ENCODE measurements around the gene ITGB4.

The ITGB4 gene

GRCh38 chr17:75784473-75785015 lies 63.3 kb downstream of the ITGB4 start, which contains the start of gene UNK:
TSS of gene UNK (plus strand) at chr17:75784806. CDS start at chr17:75784881, 75 bp downstream.
- peak within 1 kb of the TSS; percentile 74 for H3K4me3 ChIP-seq (ENCODE audit: low read depth in 1 of 2, low read length in 2 of 2)
- peaks cover 26 to 35% of the 10 kb centered on the region in 2 donors for H3K4me1 ChIP-seq (ENCODE audit: control insufficient read depth in 1 of 2, insufficient read depth in 2 of 2, low read length in 2 of 2)
- H3K27ac ChIP-seq (ENCODE audit: low read depth, low read length), result peak within 1 kb of the TSS; percentile 99
- peak within 1 kb of the TSS; percentile 88 to 98 for H3K9ac ChIP-seq (ENCODE audit: low read depth in 1 of 2, low read length in 2 of 2)
- H3K36me3 ChIP-seq (ENCODE audit: control insufficient read depth in 1 of 2, insufficient read depth in 2 of 2, low read length in 2 of 2), result no peaks in the 10 kb centered on the region
- no peaks in the 10 kb centered on the region for H3K9me3 ChIP-seq (ENCODE audit: control insufficient read depth in 1 of 2, low read length in 2 of 2)
- H3K27me3 ChIP-seq (ENCODE audit: control insufficient read depth in 1 of 2, insufficient read depth in 2 of 2, low read length in 2 of 2), result no peaks in the 10 kb centered on the region

DNA sequence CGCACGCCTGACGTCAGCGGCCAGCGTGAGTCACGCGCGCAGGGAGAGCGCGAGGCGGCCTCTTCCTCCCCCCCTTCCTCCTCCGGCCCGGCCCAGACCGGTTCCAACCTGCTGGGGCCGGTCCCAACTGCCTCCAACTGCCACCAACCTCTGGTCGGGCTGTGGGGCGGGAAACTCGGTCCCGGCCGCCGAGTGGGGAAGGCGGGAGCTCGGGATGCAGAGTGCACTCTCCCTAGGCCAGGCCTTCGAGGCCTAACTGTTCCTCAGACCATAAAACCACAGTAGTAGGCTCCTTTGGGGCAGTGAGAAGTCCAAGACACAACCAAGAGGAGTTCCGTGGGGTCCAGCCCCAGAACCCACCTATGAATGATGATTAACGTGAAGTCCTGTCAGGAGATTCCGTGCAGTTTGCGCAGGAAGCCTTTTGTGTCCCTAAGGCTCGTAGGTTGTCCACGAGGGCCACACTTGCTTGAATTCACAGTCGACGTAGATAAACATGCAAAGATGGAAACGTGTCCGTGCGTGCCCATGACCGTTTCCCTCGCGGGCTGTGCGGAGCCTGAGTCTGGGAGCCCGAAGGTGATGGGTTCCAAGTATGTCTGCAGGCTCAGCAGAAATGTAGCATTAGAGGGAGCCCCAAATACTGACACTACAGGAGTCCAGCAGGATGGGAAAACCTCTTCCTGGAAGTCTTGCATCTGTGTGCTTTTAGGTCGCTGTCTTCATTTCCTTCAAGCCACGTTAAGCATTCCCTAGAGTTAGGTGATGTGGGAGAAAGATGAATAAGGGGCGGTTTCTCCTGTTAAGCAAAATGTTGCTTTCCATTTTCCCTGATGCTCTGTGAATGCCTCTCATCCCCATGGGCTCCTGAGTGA lies 64.0 kb downstream of the ITGB4 start:
- Histone ChIP-seq H3K4me1 (ENCODE audit: control insufficient read depth in 1 of 2, insufficient read depth in 2 of 2, low read length in 2 of 2) (peaks cover 26 to 35% of the 10 kb centered on the region in 2 donors), H3K27me3 (ENCODE audit: control insufficient read depth in 1 of 2, insufficient read depth in 2 of 2, low read length in 2 of 2) (no peaks in the 10 kb centered on the region), H3K9ac (ENCODE audit: low read depth in 1 of 2, low read length in 2 of 2) (peak overlapping the region; percentile 88 to 98), H3K4me3 (ENCODE audit: low read depth in 1 of 2, low read length in 2 of 2) (peak overlapping the region; percentile 74), H3K27ac (ENCODE audit: low read depth, low read length) (peak overlapping the region; percentile 99), H3K36me3 (ENCODE audit: control insufficient read depth in 1 of 2, insufficient read depth in 2 of 2, low read length in 2 of 2) (no peaks in the 10 kb centered on the region), H3K9me3 (ENCODE audit: control insufficient read depth in 1 of 2, low read length in 2 of 2) (no peaks in the 10 kb centered on the region)

DNA sequence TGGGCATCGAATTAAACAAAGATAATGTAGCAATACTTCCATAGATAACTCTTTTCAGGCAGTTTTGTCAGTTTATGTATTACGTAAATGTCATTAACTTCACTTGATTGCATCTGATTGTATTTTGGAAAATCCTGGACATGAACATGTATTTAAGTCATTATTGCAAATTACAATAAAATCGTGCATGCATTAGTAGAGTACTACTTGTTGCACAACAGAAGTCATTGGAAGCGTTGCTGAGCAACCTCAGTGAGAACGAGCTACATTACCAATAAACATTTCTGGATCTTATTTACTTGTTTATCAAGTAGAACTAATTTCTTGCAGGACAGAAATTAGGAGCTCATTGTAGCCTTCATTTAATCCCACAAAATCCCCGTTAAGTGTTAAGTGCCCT lies 70.0 kb downstream of the ITGB4 start:
- H3K9me3 ChIP-seq (ENCODE audit: control insufficient read depth in 1 of 2, low read length in 2 of 2), result no peaks in the 10 kb centered on the region
- H3K27me3 ChIP-seq (ENCODE audit: control insufficient read depth in 1 of 2, insufficient read depth in 2 of 2, low read length in 2 of 2), result no peaks in the 10 kb centered on the region
- H3K9ac ChIP-seq (ENCODE audit: low read depth in 1 of 2, low read length in 2 of 2), result no peak overlapping the region
- no peak overlapping the region for H3K4me3 ChIP-seq (ENCODE audit: low read depth in 1 of 2, low read length in 2 of 2)
- H3K27ac ChIP-seq (ENCODE audit: low read depth, low read length), result no peak overlapping the region
- peaks cover 0 to 24% of the 10 kb centered on the region in 2 donors for H3K36me3 ChIP-seq (ENCODE audit: control insufficient read depth in 1 of 2, insufficient read depth in 2 of 2, low read length in 2 of 2)
- peaks cover 3 to 8% of the 10 kb centered on the region in 2 donors for H3K4me1 ChIP-seq (ENCODE audit: control insufficient read depth in 1 of 2, insufficient read depth in 2 of 2, low read length in 2 of 2)

DNA sequence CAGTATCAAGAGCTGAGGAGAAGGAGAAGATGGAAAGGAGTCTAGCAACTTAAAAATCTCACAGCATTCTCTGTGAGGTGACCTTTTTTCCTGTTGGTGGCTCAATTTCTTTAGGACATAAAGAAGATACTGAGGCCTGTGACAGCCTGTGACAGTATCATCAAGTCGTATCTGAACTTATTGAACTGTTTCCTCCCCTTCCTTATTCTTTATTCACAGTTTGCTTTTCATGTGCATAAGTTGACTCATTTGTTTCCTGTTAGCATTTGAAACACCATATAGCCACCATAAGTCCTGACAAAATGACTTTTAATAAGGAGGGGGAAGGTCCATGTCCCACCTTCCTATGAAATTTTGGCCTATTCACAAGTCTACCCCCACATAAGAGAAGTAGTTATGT lies 72.2 kb downstream of the ITGB4 start:
- Histone ChIP-seq H3K9ac (ENCODE audit: low read depth in 1 of 2, low read length in 2 of 2) (no peak overlapping the region), H3K9me3 (ENCODE audit: control insufficient read depth in 1 of 2, low read length in 2 of 2) (no peaks in the 10 kb centered on the region), H3K27ac (ENCODE audit: low read depth, low read length) (no peak overlapping the region), H3K4me3 (ENCODE audit: low read depth in 1 of 2, low read length in 2 of 2) (no peak overlapping the region), H3K36me3 (ENCODE audit: control insufficient read depth in 1 of 2, insufficient read depth in 2 of 2, low read length in 2 of 2) (peaks cover 6 to 34% of the 10 kb centered on the region in 2 donors), H3K27me3 (ENCODE audit: control insufficient read depth in 1 of 2, insufficient read depth in 2 of 2, low read length in 2 of 2) (no peaks in the 10 kb centered on the region), H3K4me1 (ENCODE audit: control insufficient read depth in 1 of 2, insufficient read depth in 2 of 2, low read length in 2 of 2) (no peaks in the 10 kb centered on the region)

- H3K9ac ChIP-seq (ENCODE audit: low read depth in 1 of 2, low read length in 2 of 2), result no peak overlapping the region
- no peaks in the 10 kb centered on the region for H3K9me3 ChIP-seq (ENCODE audit: control insufficient read depth in 1 of 2, low read length in 2 of 2)
- H3K4me1 ChIP-seq (ENCODE audit: control insufficient read depth in 1 of 2, insufficient read depth in 2 of 2, low read length in 2 of 2), result no peaks in the 10 kb centered on the region
- no peak overlapping the region for H3K4me3 ChIP-seq (ENCODE audit: low read depth in 1 of 2, low read length in 2 of 2)
- no peak overlapping the region for H3K27ac ChIP-seq (ENCODE audit: low read depth, low read length)
- H3K36me3 ChIP-seq (ENCODE audit: control insufficient read depth in 1 of 2, insufficient read depth in 2 of 2, low read length in 2 of 2), result peaks cover 6 to 46% of the 10 kb centered on the region in 2 donors
- no peaks in the 10 kb centered on the region for H3K27me3 ChIP-seq (ENCODE audit: control insufficient read depth in 1 of 2, insufficient read depth in 2 of 2, low read length in 2 of 2)
These were observed 74.8 kb downstream of the ITGB4 start for GRCh38 chr17:75795820-75796607.

GRCh38 chr17:75799402-75799801 lies 78.1 kb downstream of the ITGB4 start:
- Histone ChIP-seq H3K4me3 (ENCODE audit: low read depth in 1 of 2, low read length in 2 of 2) (no peak overlapping the region), H3K27me3 (ENCODE audit: control insufficient read depth in 1 of 2, insufficient read depth in 2 of 2, low read length in 2 of 2) (no peaks in the 10 kb centered on the region), H3K4me1 (ENCODE audit: control insufficient read depth in 1 of 2, insufficient read depth in 2 of 2, low read length in 2 of 2) (no peaks in the 10 kb centered on the region), H3K36me3 (ENCODE audit: control insufficient read depth in 1 of 2, insufficient read depth in 2 of 2, low read length in 2 of 2) (peaks cover 6 to 26% of the 10 kb centered on the region in 2 donors), H3K27ac (ENCODE audit: low read depth, low read length) (no peak overlapping the region), H3K9me3 (ENCODE audit: control insufficient read depth in 1 of 2, low read length in 2 of 2) (no peaks in the 10 kb centered on the region), H3K9ac (ENCODE audit: low read depth in 1 of 2, low read length in 2 of 2) (no peak overlapping the region)

GRCh38 chr17:75803883-75804282 lies 82.6 kb downstream of the ITGB4 start:
- Histone ChIP-seq H3K4me3 (ENCODE audit: low read depth in 1 of 2, low read length in 2 of 2) (no peak overlapping the region), H3K4me1 (ENCODE audit: control insufficient read depth in 1 of 2, insufficient read depth in 2 of 2, low read length in 2 of 2) (no peaks in the 10 kb centered on the region), H3K27ac (ENCODE audit: low read depth, low read length) (no peak overlapping the region), H3K36me3 (ENCODE audit: control insufficient read depth in 1 of 2, insufficient read depth in 2 of 2, low read length in 2 of 2) (peaks cover 0 to 12% of the 10 kb centered on the region in 2 donors), H3K27me3 (ENCODE audit: control insufficient read depth in 1 of 2, insufficient read depth in 2 of 2, low read length in 2 of 2) (no peaks in the 10 kb centered on the region), H3K9ac (ENCODE audit: low read depth in 1 of 2, low read length in 2 of 2) (no peak overlapping the region), H3K9me3 (ENCODE audit: control insufficient read depth in 1 of 2, low read length in 2 of 2) (no peaks in the 10 kb centered on the region)

GRCh38 chr17:75806822-75807500 lies 85.7 kb downstream of the ITGB4 start:
- Histone ChIP-seq H3K9me3 (ENCODE audit: control insufficient read depth in 1 of 2, low read length in 2 of 2) (no peaks in the 10 kb centered on the region), H3K27ac (ENCODE audit: low read depth, low read length) (no peak overlapping the region), H3K4me1 (ENCODE audit: control insufficient read depth in 1 of 2, insufficient read depth in 2 of 2, low read length in 2 of 2) (peaks cover 0 to 6% of the 10 kb centered on the region in 2 donors), H3K9ac (ENCODE audit: low read depth in 1 of 2, low read length in 2 of 2) (no peak overlapping the region), H3K36me3 (ENCODE audit: control insufficient read depth in 1 of 2, insufficient read depth in 2 of 2, low read length in 2 of 2) (peaks cover 9 to 16% of the 10 kb centered on the region in 2 donors), H3K4me3 (ENCODE audit: low read depth in 1 of 2, low read length in 2 of 2) (no peak overlapping the region), H3K27me3 (ENCODE audit: control insufficient read depth in 1 of 2, insufficient read depth in 2 of 2, low read length in 2 of 2) (no peaks in the 10 kb centered on the region)

Measured in duodenal mucosa (tissue), 2 donors.